HG03064 (cell line): Measurements from ENCODE around the gene FIG4.
A peak's percentile ranks its signal among the peaks of the same experiment; 100 is the strongest.
"Not testable (repeated sequence)": the region's sequence is repeated elsewhere in the genome, so short reads cannot be mapped to it uniquely, and the experiment has no call there.

Source experiments
- ATAC-seq: cut with Tn5 transposase; IDR thresholded peaks from one replicate; pipeline ENCODE4 v1.9.1; 2021; ENCODE audit warnings: low read depth; ENCODE audit not compliant: unreplicated experiment

FIG4 gene

DNA sequence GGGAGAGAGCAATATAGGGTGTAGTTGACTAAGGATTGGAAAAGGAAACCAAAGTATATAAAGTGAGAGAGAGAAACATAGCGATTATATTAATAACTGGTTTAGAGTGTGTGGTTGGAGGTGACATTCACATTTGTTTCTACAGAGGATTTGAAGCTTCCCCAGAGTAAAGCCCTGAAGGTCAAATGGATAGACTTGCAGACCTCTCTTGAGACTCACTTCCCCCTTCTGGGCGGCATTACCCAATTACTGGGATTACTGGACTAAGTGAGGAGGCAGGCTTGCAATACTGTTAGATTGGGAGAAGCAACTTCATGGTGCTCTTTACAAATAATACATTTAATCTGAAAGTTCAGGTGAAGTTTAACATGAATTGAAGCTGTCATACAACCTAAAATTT, 10.7 kb downstream of the FIG4 start:
- ATAC-seq, result no peak

- ATAC-seq, result no peak
These were observed 11.7 kb downstream of the FIG4 start for GRCh38 chr6:109702791-109703190.

- ATAC-seq, result peak; percentile 78
These were observed 14.2 kb downstream of the FIG4 start for GRCh38 chr6:109705258-109705657.

DNA sequence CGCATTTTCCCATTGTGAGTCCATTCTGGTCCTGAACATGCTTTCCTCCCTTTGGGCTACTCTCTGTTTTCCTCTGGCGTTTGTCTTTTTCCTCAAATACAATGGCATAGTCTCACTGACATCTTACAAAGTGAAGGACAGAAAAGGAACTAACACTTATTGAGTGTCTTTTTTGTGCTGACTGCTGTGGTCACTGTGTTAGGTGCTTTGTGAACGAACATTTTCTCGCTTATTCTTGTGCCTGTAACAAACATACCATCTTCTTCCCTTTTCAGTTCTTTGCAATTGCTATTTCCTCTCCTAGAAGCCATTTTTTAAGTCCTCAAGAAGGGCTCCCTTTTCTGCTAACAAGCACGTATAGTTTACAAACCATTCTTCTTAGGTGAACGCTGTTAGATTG, 15.4 kb downstream of the FIG4 start:
- no peak for ATAC-seq

- not testable (repeated sequence) for ATAC-seq
These were observed 17.0 kb downstream of the FIG4 start for GRCh38 chr6:109708099-109708498.

DNA sequence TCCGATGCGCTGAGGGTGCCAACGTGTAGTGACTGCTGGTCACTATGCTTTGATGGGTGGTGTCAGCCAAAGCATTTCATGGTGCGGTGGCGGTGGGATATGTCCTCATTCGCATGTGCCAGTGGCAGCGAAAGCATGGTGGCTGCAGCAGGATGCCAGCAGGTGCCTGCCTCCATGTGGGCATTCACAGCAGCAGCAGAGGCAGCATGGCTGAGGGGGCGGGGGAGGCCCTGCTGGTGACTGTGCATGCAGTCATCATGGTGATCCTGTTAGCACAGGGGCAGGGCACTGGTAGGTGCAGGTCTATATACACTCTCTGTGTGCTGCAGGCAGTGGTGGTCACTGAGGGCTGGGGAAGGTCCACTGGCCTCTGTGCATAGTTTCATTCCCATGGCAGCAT, 22.0 kb downstream of the FIG4 start:
- no peak for ATAC-seq

GRCh38 chr6:109714166-109714565, 23.1 kb downstream of the FIG4 start:
- no peak for ATAC-seq

- ATAC-seq, result no peak
These were observed 23.5 kb downstream of the FIG4 start for GRCh38 chr6:109714611-109715010.

- no peak for ATAC-seq
These were observed 24.5 kb downstream of the FIG4 start for GRCh38 chr6:109715616-109716015.

GRCh38 chr6:109717971-109718370, 26.9 kb downstream of the FIG4 start:
- ATAC-seq, result no peak

- no peak for ATAC-seq
These were observed 27.9 kb downstream of the FIG4 start for GRCh38 chr6:109718991-109719390.

GRCh38 chr6:109720311-109720710, 29.2 kb downstream of the FIG4 start:
- no peak for ATAC-seq

DNA sequence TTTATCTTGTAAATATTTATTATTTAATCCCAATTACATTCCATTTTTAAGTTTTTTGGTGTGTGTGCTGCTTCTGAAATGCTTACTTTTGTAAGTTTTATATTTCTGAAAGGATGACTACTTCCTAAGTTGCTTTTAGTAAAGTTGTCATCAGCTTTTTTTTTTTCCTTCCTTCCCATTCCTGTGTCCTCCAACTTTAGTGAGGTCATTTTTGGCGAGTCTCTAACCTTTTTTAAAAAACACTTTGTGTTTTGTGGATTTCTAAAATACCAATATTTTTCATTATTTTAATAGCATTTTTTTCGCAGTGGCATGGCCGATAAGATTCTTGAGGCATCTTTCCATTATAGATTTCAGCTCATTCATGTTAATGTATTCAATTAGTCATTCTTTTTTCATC, 30.9 kb downstream of the FIG4 start:
- no peak for ATAC-seq

- ATAC-seq, result no peak
These were observed 31.6 kb downstream of the FIG4 start for GRCh38 chr6:109722564-109723254.

GRCh38 chr6:109725250-109725649, 34.2 kb downstream of the FIG4 start:
- not testable (repeated sequence) for ATAC-seq

- no peak for ATAC-seq
These were observed 45.4 kb downstream of the FIG4 start for GRCh38 chr6:109736273-109737025.

DNA sequence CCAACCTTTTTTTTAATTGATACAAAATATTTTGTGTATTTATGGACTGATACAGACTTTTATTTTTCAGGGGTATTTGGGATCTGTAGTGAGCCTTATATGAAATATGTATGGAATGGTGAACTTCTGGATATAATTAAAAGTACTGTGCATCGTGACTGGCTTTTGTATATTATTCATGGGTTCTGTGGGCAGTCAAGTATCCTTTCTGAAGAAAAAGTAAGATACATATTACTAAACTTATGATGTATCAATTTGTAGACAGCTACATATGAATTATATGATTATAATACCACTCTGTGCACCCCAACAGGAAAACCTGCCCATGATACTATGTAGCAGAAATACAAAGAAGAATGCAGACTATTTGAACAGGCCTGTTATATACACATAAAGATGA, 47.2 kb downstream of the FIG4 start:
- no peak for ATAC-seq

DNA sequence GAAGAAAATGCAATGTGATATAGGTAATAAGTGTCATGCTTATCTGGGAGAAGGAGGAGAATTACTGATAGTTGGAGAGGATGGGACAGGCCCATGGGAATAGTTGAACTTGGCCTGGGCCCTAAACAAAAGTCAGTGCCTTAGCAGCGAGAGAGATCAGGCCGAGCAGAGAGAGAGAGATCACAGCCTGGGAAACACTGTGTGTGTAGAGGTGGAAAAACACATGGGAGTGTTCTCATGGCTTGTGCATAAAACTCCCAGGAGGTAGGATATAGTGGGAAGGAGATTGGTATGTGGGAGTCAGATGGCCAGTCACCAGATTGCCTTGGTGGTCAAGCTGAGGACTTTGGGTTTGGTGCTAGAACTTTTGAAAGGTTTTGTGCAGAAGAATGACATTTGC, 47.6 kb downstream of the FIG4 start:
- ATAC-seq, result no peak

GRCh38 chr6:109739686-109740085, 48.6 kb downstream of the FIG4 start:
- ATAC-seq, result no peak

DNA sequence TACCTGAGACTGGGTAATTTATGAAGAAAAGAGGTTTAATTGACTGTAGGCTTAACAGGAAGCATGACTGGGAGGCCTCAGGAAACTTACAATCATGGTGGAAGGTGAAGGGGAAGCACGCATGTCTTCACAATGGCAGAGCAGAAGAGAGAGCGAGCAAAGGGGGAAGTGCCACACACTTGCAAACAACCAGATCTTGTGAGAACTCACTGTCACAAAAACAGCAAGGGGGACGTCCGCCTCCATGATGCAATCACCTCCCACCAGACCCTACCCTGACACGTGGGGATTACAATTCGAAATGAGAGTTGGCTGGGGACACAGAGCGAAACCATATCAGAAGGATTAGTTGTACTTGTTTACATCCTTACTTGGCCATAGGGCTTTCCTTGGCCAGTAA, 49.7 kb downstream of the FIG4 start:
- ATAC-seq, result no peak

- ATAC-seq, result no peak
These were observed 52.6 kb downstream of the FIG4 start for GRCh38 chr6:109743739-109744138.

- ATAC-seq, result not testable (repeated sequence)
These were observed 53.7 kb downstream of the FIG4 start for GRCh38 chr6:109744779-109745178.
